NCI-H82 treated with DMSO at 0.1 percent for 48 hours (cell line): ENCODE results near the gene PLXNB1.
"Not testable (repeated sequence)": the region's sequence is repeated elsewhere in the genome, so short reads cannot be mapped to it uniquely, and the experiment has no call there.

ENCODE experiments used
- DNase-seq: peaks from one replicate; lab custom pipeline; 2025; ENCODE audit not compliant: unreplicated experiment; lab: John Stamatoyannopoulos, UW

PLXNB1 gene

GRCh38 chr3:48429960-48430707, at the start of gene PLXNB1:
PLXNB1 (minus strand) TSS chr3:48430086; CDS start chr3:48424611, 5,475 bp downstream.
- DNase-seq, result peak; percentile 41

GRCh38 chr3:48478626-48479555, 49.0 kb upstream of the PLXNB1 start:
- DNase-seq, result no peak

GRCh38 chr3:48477959-48478520, 48.2 kb upstream of the PLXNB1 start:
- DNase-seq, result no peak

- DNase-seq, result no peak
Observed at GRCh38 chr3:48476426-48477053, 46.7 kb upstream of the PLXNB1 start.

- no peak for DNase-seq
Observed at GRCh38 chr3:48475188-48475587, 45.3 kb upstream of the PLXNB1 start.

GRCh38 chr3:48474619-48475018, 44.7 kb upstream of the PLXNB1 start:
- DNase-seq, result no peak

GRCh38 chr3:48474031-48474430, 44.1 kb upstream of the PLXNB1 start:
- not testable (repeated sequence) for DNase-seq

- no peak for DNase-seq
Observed at GRCh38 chr3:48473617-48473952, 43.7 kb upstream of the PLXNB1 start.

- DNase-seq, result peak; percentile 79
Observed at GRCh38 chr3:48472923-48473616, 43.2 kb upstream of the PLXNB1 start.

- no peak for DNase-seq
Observed at GRCh38 chr3:48472673-48472922, 42.7 kb upstream of the PLXNB1 start.

- no peak for DNase-seq
Observed at GRCh38 chr3:48470286-48470685, 40.4 kb upstream of the PLXNB1 start.

GRCh38 chr3:48469046-48469915, 39.4 kb upstream of the PLXNB1 start:
- no peak for DNase-seq

GRCh38 chr3:48468329-48468731, 38.4 kb upstream of the PLXNB1 start:
- DNase-seq, result no peak

GRCh38 chr3:48467473-48468267, 37.8 kb upstream of the PLXNB1 start:
- no peak for DNase-seq

GRCh38 chr3:48467110-48467454, 37.2 kb upstream of the PLXNB1 start:
- no peak for DNase-seq

GRCh38 chr3:48466386-48467109, 36.7 kb upstream of the PLXNB1 start:
- no peak for DNase-seq

- DNase-seq, result peak; percentile 61
Observed at GRCh38 chr3:48465531-48466378, 35.9 kb upstream of the PLXNB1 start.

- no peak for DNase-seq
Observed at GRCh38 chr3:48465237-48465530, 35.3 kb upstream of the PLXNB1 start.
